Naive B cell (primary cell): ENCODE measurements around the gene CCDC27. TPM values are rescaled to one million over a fixed set of nuclear protein-coding genes. Genes with fewer than 3 reads are reported as not detected.

Experiments used
- ATAC-seq, 2 donors: fragments of 150-1000 bp; cut with Tn5 transposase; 2 replicates each; pipeline ENCODE4 v1.10.0; 2021; ENCODE audit warnings: low read depth in 2 of 2, mild to moderate bottlenecking in 2 of 2, moderate library complexity in 2 of 2
- DNase-seq: peaks from one replicate; pipeline ENCODE4 v3.0.0; 2022
- H3K27ac Mint-ChIP-seq, 6 donors: one replicate each; pipeline ENCODE4 v1.8.0; 2020 to 2022; ENCODE audit warnings: mild to moderate bottlenecking in 6 of 6, mixed read lengths in 6 of 6, moderate library complexity in 5 of 6, inconsistent platforms in 2 of 6
- H3K27me3 Mint-ChIP-seq, 3 donors: one replicate each; pipeline ENCODE4 v1.8.0; 2021 to 2022; ENCODE audit warnings: mixed read lengths in 3 of 3, mild to moderate bottlenecking in 1 of 3
- H3K36me3 Mint-ChIP-seq, 2 donors: one replicate each; pipeline ENCODE4 v1.8.0; 2020 to 2022; ENCODE audit warnings: mixed read lengths in 2 of 2, inconsistent platforms in 1 of 2, mild to moderate bottlenecking in 1 of 2
- H3K4me1 Mint-ChIP-seq, 3 donors: one replicate each; pipeline ENCODE4 v1.8.0; 2020 to 2022; ENCODE audit warnings: mixed read lengths in 3 of 3, inconsistent platforms in 1 of 3, mild to moderate bottlenecking in 1 of 3, moderate library complexity in 1 of 3
- H3K4me3 Mint-ChIP-seq, 8 donors: one replicate each; pipeline ENCODE4 v1.8.0; 2020 to 2022; ENCODE audit warnings: mild to moderate bottlenecking in 8 of 8, mixed read lengths in 8 of 8, moderate library complexity in 8 of 8, inconsistent platforms in 2 of 8
- H3K9me3 Mint-ChIP-seq, 7 donors: one replicate each; pipeline ENCODE4 v1.8.0; 2020 to 2022; ENCODE audit warnings: mixed read lengths in 7 of 7, mild to moderate bottlenecking in 5 of 7, inconsistent platforms in 2 of 7, moderate library complexity in 1 of 7
- polyA plus RNA-seq, 6 donors: library from polyadenylated mRNA; unstranded; fragments of 300-500 nt; fragmentation: Illumina TruSeq; gene quantifications; one replicate each; pipeline ENCODE4 v1.2.3, GENCODE V29; 2021; ENCODE audit warnings: low read depth in 6 of 6

Gene CCDC27
- polyA plus RNA-seq, 6 donors from 2014 or later, result not detected

- H3K9me3 Mint-ChIP-seq, result no peaks in the 10 kb centered on the region
- H3K27me3 Mint-ChIP-seq, result no peaks in the 10 kb centered on the region
- DNase-seq (no peak), ATAC-seq (no peak)
- no peak overlapping the region for H3K27ac Mint-ChIP-seq
- H3K4me3 Mint-ChIP-seq, result no peak overlapping the region
- peaks cover 0 to 7% (median 4%) of the 10 kb centered on the region in 3 donors for H3K4me1 Mint-ChIP-seq
- H3K36me3 Mint-ChIP-seq, result peaks cover 5 to 28% of the 10 kb centered on the region in 2 donors
These were observed 64.3 kb downstream of the CCDC27 start for GRCh38 chr1:3816331-3817137.

- Mint-ChIP-seq H3K36me3 (peaks cover 5 to 35% of the 10 kb centered on the region in 2 donors), H3K4me1 (peaks cover 0 to 7% (median 4%) of the 10 kb centered on the region in 3 donors), H3K9me3 (no peaks in the 10 kb centered on the region), H3K4me3 (no peak overlapping the region), H3K27ac (peak overlapping the region in 1 of 6 donors; percentile 85), H3K27me3 (no peaks in the 10 kb centered on the region)
- ATAC-seq (no peak), DNase-seq (no peak)
These were observed 65.0 kb downstream of the CCDC27 start for GRCh38 chr1:3817138-3817740.

- peak overlapping the region in 1 of 8 donors; percentile 3 for H3K4me3 Mint-ChIP-seq
- no peak for ATAC-seq
- no peak for DNase-seq
- H3K27me3 Mint-ChIP-seq, result no peaks in the 10 kb centered on the region
- peaks cover 0 to 7% (median 4%) of the 10 kb centered on the region in 3 donors for H3K4me1 Mint-ChIP-seq
- no peaks in the 10 kb centered on the region for H3K9me3 Mint-ChIP-seq
- H3K27ac Mint-ChIP-seq, result peak overlapping the region in 1 of 6 donors; percentile 21
- H3K36me3 Mint-ChIP-seq, result peaks cover 5 to 38% of the 10 kb centered on the region in 2 donors
These were observed 65.8 kb downstream of the CCDC27 start for GRCh38 chr1:3817821-3818597.

GRCh38 chr1:3819771-3820200 lies 67.5 kb downstream of the CCDC27 start:
- DNase-seq, result no peak
- Mint-ChIP-seq H3K27ac (peak overlapping the region in 3 of 6 donors; percentile 2 to 34 (median 16)), H3K4me1 (peaks cover 0 to 7% (median 4%) of the 10 kb centered on the region in 3 donors), H3K9me3 (no peaks in the 10 kb centered on the region), H3K36me3 (peaks cover 9 to 38% of the 10 kb centered on the region in 2 donors), H3K27me3 (no peaks in the 10 kb centered on the region), H3K4me3 (peak overlapping the region in 1 of 8 donors; percentile 29)
- no peak for ATAC-seq

- peak overlapping the region in 3 of 6 donors; percentile 26 to 92 (median 44) for H3K27ac Mint-ChIP-seq
These were observed 68.1 kb downstream of the CCDC27 start for GRCh38 chr1:3820316-3820715.

GRCh38 chr1:3821004-3821403 lies 68.8 kb downstream of the CCDC27 start:
- H3K9me3 Mint-ChIP-seq, result no peaks in the 10 kb centered on the region
- ATAC-seq, result no peak
- no peak overlapping the region for H3K4me3 Mint-ChIP-seq
- peaks cover 0 to 7% (median 4%) of the 10 kb centered on the region in 3 donors for H3K4me1 Mint-ChIP-seq
- peaks cover 4 to 38% of the 10 kb centered on the region in 2 donors for H3K36me3 Mint-ChIP-seq
- H3K27ac Mint-ChIP-seq, result peak overlapping the region in 2 of 6 donors; percentile 19 to 37
- no peak for DNase-seq
- H3K27me3 Mint-ChIP-seq, result no peaks in the 10 kb centered on the region

More at GRCh38 chr1:3820316-3820715, 68.1 kb downstream of the CCDC27 start:
- H3K27me3 Mint-ChIP-seq, result no peaks in the 10 kb centered on the region
- peaks cover 4 to 38% of the 10 kb centered on the region in 2 donors for H3K36me3 Mint-ChIP-seq
- ATAC-seq (no peak), DNase-seq (no peak)
- peaks cover 0 to 7% (median 4%) of the 10 kb centered on the region in 3 donors for H3K4me1 Mint-ChIP-seq
- H3K9me3 Mint-ChIP-seq, result no peaks in the 10 kb centered on the region
- H3K4me3 Mint-ChIP-seq, result no peak overlapping the region

Other genes with a start within 250 kb of the CCDC27 start
- gene MEGF6, start 140.9 kb upstream of the CCDC27 start, polyA plus RNA-seq, result 1 to 10 TPM in 5 of 6 donors, not detected in 1; 3.1 to 8.8 (median 4.3) TPM
- gene TPRG1L, start 127.4 kb upstream of the CCDC27 start, polyA plus RNA-seq, result 10 to 100 TPM; 23.7 to 38.7 (median 35.7) TPM
- 10 to 100 TPM; 23.4 to 58.3 (median 27.7) TPM for gene WRAP73, start 102.3 kb upstream of the CCDC27 start, polyA plus RNA-seq
- gene TP73, start 99.9 kb upstream of the CCDC27 start, polyA plus RNA-seq, result not detected
- 1 to 10 TPM in 3 of 6 donors, under 1 TPM in 2, not detected in 1; 0.82 to 2.2 (median 1.4) TPM for gene SMIM1, start 20.3 kb downstream of the CCDC27 start, polyA plus RNA-seq
- 10 to 100 TPM; 13.6 to 30.8 (median 26.9) TPM for gene LRRC47, start 44.0 kb downstream of the CCDC27 start, polyA plus RNA-seq
- 10 to 100 TPM in 5 of 6 donors, 1 to 10 TPM in 1; 8.1 to 34.6 (median 17.5) TPM for gene CEP104, start 104.8 kb downstream of the CCDC27 start, polyA plus RNA-seq
- gene DFFB, start 105.0 kb downstream of the CCDC27 start, polyA plus RNA-seq, result 10 to 100 TPM in 1 of 6 donors, 1 to 10 TPM in 5; 2.7 to 10.2 (median 7.3) TPM
- 10 to 100 TPM; 13.6 to 27.9 (median 21.9) TPM for gene C1orf174, start 147.8 kb downstream of the CCDC27 start, polyA plus RNA-seq